GM20000 (cell line): ENCODE results near the gene SPACA4.

ENCODE experiments used
- DNase-seq: peaks from one replicate; pipeline ENCODE4 v3.0.0; 2012; ENCODE audit warnings: low spot score
- CTCF ChIP-seq: IDR thresholded peaks from 2 replicates; pipeline ENCODE4 v1.5.1; 2012; ENCODE audit warnings: mild to moderate bottlenecking, control low read depth; ENCODE audit errors: extremely low read depth, missing control alignments

Gene SPACA4

GRCh38 chr19:48632692-48633147 lies 26.2 kb downstream of the SPACA4 start:
- TF ChIP-seq CTCF, result no peak
- no peak for DNase-seq

- no peak for DNase-seq
- TF ChIP-seq CTCF, result no peak
Observed at GRCh38 chr19:48633148-48634035, 26.9 kb downstream of the SPACA4 start.

GRCh38 chr19:48634036-48634342 lies 27.4 kb downstream of the SPACA4 start:
- no peak for TF ChIP-seq CTCF

GRCh38 chr19:48634424-48635262 lies 28.1 kb downstream of the SPACA4 start:
- no peak for TF ChIP-seq CTCF
- peak; percentile 89 for DNase-seq

More at GRCh38 chr19:48634036-48634342, 27.4 kb downstream of the SPACA4 start:
- DNase-seq, result no peak

GRCh38 chr19:48635263-48635965 lies 28.9 kb downstream of the SPACA4 start:
- DNase-seq, result peak; percentile 93

More at GRCh38 chr19:48635263-48635965, 28.9 kb downstream of the SPACA4 start:
- no peak for TF ChIP-seq CTCF
